Fibroblast of villous mesenchyme (primary cell): ENCODE results near the gene CLCNKB. TPM values are rescaled to one million over a fixed set of nuclear protein-coding genes. Genes with fewer than 3 reads are reported as not detected.
A peak's percentile ranks its signal among the peaks of the same experiment; 100 is the strongest.

Source experiments
- DNase-seq: peaks from one replicate; pipeline ENCODE4 v3.0.0-alpha.2; 2010; ENCODE audit warnings: low read depth
- H3K4me3 ChIP-seq: 2 replicates; pipeline ENCODE4 v1.5.1; 2011; ENCODE audit warnings: low read depth, mild to moderate bottlenecking, low read length
- CTCF ChIP-seq: IDR thresholded peaks from 2 replicates; pipeline ENCODE4 v1.5.1; 2012; ENCODE audit warnings: low read depth, mild to moderate bottlenecking, low read length; ENCODE audit not compliant: insufficient read depth
- total RNA-seq: library from RNA; depleted of rRNA; stranded (reverse); fragments of >200 nt; gene quantifications from 2 replicates; pipeline ENCODE4 v1.2.3, GENCODE V29; 2012

The CLCNKB gene
- total RNA-seq, 1 donor: 0.43 TPM

GRCh38 chr1:16010837-16011236 is 32.7 kb upstream of the CLCNKB start:
- TF ChIP-seq CTCF: no peak
- DNase-seq: no peak
- no peak overlapping the region for H3K4me3 ChIP-seq

- H3K4me3 ChIP-seq: no peak overlapping the region
- no peak for DNase-seq
- TF ChIP-seq CTCF: no peak
These were observed 31.5 kb upstream of the CLCNKB start for GRCh38 chr1:16011936-16012589.

GRCh38 chr1:16012590-16013219 is 30.9 kb upstream of the CLCNKB start:
- H3K4me3 ChIP-seq: peak overlapping the region; percentile 42
- peak; percentile 66 for DNase-seq
- no peak for TF ChIP-seq CTCF

- H3K4me3 ChIP-seq: peak overlapping the region; percentile 42
- TF ChIP-seq CTCF: no peak
- peak; percentile 67 for DNase-seq
These were observed 30.2 kb upstream of the CLCNKB start for GRCh38 chr1:16013220-16013907.

- TF ChIP-seq CTCF: no peak
- DNase-seq: no peak
- H3K4me3 ChIP-seq: no peak overlapping the region
These were observed 29.7 kb upstream of the CLCNKB start for GRCh38 chr1:16013908-16014258.

GRCh38 chr1:16014509-16015482 is 28.8 kb upstream of the CLCNKB start:
- TF ChIP-seq CTCF: no peak
- no peak overlapping the region for H3K4me3 ChIP-seq
- peak; percentile 44 for DNase-seq
